DMS53 treated with DMSO at 0.1 percent for 48 hours (cell line): Measurements from ENCODE around the gene NOBOX.
"Not testable (repeated sequence)": the region's sequence is repeated elsewhere in the genome, so short reads cannot be mapped to it uniquely, and the experiment has no call there.

Experiments used
- DNase-seq: peaks from one replicate; lab custom pipeline; 2025; ENCODE audit not compliant: unreplicated experiment; lab: John Stamatoyannopoulos, UW

NOBOX gene

DNA sequence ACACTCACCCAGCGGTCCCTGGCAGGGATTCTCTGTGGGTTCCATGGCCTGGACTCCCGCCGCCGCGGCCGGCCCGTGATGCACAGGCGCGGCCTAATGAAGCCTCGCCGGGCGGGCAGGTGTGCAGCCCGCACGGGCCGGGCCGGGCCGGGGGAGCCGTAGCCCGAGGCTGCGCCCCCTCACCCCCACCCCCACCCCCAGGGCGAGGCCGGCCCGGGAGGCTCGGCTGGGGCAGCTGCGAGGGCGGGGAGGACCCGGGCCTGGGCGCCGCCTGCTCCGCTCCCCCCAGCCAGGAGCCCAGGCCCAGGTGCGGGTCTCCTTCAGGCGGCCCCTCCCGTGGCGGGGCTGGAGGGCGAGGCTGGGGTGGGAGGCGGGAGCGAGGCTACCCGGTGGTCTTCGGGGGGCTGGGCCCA is at the start of gene NOBOX:
Gene NOBOX (minus strand): TSS at position 45 of the 413 bp plus-strand sequence.
- DNase-seq, result no peak

DNA sequence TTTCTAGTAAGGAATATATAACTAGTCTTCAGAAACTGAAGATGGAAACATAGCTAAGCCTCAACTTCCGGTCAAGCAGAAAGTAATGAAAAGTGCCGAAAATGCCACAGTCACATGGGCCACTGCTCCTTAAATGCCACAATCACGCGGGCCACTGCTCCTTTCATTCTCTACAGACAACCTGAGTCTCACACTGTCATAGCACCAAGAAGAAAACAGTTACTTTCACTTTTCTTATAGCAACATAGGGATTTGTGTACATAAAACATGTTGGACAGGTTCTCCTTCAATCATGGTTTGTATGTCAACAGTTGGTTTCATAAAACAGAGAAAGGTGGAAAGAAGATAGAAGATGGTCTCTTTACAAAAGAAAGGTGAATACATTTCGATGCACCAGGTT is 48.6 kb upstream of the NOBOX start:
- DNase-seq, result peak; percentile 28

DNA sequence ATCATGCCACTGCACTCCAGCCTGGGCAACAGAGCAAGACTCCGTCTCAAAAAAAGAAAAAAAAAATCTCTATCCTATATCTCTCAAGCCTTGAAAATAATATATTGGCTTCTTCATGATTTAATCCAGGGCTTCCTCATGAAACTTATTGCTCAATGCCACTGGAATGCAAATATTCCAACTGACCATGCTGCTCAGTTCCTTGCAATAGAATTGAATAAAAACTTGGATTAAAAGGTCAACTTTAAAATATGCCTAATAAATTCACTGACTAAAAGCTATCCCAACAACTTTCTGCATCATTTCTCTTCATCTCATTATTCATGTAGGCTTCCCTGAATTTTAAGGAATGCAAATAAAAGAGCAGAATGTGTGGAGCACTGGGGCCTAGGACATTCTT is 42.1 kb upstream of the NOBOX start:
- DNase-seq, result no peak

DNA sequence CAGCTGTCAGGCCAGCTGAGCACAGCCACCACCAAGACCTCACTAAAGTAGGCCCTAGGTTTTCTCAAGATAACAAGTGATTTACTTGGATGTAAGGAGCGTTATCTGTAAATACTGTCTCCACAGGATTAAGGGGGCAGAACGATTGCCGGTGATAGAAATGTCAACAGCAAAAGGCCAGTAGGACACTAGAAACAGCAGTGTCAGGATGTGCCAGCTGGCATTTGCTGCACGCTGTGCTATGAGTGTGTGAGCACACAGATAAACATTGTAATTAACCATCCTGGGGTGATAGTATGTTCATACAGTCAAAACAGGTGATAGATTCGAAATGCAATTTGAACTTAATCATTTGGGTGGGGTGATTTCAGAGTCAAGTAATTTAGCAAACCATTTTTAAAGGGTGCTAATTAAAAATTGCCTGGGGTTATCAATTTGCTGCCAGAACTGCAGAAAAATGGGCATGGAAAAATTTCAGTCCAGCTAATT is 36.3 kb upstream of the NOBOX start:
- no peak for DNase-seq

DNA sequence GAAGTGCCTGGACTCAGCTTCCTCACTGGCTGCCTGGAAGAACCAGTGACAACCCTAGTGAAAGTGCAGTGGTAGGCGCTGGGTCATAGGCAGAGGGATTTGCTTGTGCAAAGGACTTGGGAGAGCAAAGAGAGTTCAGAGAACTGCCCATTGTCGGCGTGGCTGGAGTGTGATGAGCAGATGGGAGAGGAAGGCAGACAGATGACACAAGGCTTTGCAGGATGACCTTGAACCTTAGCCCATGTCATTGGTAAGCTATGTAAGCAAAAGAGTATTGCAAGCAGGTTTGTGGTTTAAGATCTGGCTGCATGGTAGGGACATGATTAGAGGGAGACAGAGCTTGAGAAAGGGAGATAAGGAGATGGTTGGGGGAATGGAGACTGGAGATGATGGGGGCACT is 35.3 kb upstream of the NOBOX start:
- no peak for DNase-seq

DNA sequence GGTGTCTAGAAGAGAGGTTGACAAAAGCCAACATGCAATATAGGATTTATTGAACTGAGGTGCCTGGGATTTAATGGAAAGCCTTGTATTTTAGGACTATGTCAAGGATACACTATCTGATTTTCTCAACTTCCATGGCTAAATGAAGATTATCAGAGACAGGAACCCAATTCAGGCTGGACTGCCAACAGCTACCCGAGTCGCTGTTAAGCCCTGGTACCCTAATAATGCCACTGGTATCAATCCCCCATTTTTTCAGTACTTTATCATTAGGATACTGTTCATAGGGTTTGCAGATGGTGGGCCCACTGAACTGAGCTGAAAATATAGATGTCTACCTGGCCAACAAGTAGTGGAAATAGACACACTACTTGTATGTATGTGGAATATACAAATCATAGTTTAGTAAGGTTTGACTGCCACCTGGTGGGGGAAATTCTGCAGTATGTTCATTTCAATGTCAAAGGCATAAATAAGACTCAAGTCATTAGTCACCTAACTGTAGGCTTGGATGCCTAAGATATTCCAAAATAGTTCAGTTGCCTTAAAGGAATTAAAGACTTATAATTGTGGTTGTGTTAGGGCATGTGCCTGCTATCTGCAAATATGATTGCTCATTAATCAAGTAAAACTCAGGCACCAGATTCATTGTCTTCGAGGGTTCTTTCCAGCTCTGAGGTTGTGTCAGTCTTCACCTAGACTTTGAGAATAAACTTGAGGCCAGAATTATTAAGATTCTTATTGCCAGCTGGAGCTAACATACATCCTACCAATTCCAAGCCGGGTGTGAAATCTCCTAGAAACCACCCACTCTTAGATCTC is 34.1 kb upstream of the NOBOX start:
- DNase-seq, result peak; percentile 76

DNA sequence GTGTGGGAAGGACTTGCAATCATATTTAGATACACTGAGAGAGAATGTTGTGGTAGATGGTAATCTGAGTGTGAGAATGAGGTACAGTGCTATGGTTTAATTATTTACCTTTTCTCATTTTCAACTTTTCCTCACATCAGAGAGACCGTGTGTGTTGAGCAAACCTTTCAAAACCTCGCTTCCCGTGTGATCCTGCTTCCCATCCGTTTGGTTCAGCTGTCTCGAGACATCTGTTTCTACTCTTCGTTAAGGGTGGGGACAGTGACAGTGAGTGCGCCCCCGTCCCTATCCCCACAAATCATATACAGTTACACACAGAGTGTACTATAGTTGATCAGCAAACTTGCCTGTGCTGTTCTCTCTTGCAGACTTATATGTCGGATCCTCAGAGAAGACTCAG is 33.0 kb upstream of the NOBOX start:
- no peak for DNase-seq

DNA sequence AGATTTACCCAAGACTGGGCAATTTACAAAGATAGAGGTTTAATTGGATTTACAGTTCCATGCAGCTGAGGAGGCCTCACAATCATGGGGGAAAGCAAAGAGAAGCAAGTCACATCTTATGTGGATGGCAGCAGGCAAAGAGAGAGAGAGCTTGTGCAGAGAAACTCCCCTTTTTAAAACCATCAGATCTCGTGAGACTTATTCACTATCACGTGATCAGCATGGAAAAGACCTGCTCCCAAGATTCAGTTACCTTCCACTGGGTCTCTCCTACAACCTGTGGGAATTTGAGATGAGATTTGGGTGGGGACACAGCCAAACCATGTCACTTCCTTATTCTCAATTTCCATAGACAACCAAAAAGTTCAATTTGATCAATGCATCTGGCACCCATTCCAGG is 24.9 kb upstream of the NOBOX start:
- DNase-seq, result no peak

DNA sequence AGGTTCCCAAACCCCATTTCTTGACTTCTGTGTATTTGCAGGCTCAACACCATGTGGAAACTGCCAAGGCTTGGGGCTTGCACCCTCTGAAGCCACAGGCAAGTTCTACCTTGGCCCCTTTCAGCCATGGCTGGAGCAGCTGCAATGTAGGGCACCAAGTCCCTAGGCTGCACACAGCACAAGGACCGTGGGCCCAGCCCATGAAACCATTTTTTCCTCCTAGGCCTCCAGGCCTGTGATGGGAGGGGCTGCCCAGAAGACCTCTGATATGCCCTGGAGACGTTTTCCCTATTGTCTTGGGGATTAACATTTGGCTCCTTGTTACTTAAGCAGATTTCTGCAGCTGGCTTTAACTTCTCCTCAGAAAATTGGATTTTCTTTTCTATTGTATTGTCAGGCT is 24.0 kb upstream of the NOBOX start:
- DNase-seq, result not testable (repeated sequence)

DNA sequence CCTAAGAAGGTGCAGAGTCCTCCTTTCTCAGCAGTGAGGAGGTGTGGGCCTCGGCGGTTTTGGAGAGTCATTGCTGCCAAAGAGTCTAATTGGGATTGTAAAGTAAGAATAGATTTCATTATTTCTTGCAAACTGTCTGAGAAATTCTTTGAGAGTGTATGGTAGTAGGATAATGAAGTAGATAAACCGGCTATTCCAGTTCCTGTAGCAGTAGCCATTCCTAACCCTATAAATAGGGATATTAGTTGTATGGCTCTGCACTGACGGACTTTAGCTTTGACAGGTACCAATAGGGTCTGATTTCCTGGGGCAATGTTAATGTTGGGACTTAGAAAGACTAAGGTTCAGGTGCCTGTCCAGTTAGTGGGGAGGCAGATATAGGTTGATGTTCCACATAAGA is 15.4 kb upstream of the NOBOX start:
- DNase-seq, result peak; percentile 10

DNA sequence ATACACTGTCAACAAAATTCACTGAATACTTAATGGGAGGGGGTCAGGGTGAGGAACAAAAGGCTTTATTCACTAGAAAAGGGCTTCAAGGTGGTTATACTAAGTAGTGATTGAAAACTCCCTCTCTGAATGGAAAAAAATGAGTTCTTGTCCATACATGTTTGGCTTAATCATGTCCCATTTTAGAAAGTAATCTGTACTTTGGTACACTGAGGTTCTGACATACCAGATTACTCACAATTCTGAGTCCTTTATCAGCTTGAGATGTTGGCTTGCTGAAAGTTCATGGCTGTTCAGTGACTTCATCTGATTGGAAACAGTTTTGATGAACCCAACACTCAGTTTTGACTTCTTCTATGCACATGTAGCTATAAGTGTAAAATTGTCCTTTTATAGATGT is 12.8 kb upstream of the NOBOX start:
- no peak for DNase-seq

DNA sequence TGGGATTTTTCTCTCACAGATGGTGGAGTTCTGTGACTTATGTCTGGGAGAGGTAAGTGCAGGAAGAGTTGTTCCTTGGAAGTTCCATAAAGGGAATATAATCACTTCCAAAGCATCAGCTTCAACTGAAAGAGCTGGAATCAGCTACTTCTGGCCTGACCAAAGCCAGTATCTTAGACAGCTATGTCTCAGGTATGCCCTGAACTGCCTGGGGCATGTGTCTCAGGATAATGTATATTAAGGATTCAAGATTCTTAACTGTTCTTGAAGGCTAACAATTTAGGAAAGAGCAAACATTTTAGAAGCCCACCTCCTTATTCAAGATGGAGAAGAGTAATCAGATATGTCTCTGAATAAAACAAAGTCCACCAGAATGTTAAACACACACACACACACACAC is 12.4 kb upstream of the NOBOX start:
- DNase-seq, result no peak

DNA sequence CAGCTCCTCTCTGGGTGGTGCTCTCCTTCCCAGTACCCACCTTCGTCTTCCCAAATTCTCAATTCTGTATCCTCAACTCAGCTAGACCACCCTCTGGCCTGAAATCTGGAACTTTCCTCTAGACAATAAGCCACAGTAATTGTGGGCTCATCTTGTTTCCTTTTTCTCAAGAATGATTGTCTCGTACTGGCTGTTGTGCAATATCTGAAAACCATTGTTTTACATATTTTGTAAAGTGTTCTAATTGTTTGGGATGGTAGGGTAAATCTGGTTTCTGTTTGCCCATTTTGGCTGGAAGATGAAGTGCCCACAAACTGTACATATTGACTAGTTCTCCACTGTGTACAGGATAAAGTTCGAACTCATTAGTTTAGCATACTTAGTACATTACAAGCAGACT is 11.3 kb upstream of the NOBOX start:
- no peak for DNase-seq

DNA sequence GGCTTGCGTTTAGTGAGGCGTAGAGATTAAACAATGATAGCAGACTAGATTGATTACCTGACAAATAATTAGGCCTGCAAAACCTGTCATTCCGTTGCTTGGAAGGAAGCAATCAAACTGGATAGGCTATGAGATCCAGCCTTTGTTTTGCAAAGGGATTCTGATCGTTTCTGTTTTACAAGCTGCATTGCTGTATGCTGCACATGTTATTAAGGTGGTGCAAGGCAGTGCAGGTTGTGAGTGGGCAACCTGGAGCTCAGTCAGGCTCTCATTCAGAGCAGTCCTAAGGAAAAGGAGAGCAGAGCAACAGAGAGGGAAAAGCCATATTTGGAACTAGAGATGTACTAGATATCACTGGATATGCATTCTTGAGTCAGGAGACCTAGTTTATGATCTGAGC is 6.9 kb upstream of the NOBOX start:
- no peak for DNase-seq

DNA sequence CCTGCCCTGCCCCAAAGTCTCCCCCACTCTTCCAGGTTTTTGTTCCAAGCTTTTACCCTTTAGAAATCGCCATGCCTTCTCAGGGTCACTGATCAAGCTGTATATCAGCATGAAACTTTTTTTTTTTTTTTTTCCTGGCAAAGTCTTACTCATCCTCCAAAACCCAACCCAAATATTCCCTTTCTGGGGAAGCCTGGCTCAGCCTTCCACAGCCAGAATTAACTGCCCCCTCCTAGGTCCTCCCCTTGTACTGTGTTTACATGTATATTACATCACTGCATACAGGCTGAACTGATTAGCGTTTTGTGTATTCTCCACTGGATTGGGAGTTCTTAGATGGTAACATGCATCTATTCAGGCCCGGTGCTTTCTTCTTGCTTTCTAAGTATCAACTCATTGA is 4.6 kb upstream of the NOBOX start:
- no peak for DNase-seq

DNA sequence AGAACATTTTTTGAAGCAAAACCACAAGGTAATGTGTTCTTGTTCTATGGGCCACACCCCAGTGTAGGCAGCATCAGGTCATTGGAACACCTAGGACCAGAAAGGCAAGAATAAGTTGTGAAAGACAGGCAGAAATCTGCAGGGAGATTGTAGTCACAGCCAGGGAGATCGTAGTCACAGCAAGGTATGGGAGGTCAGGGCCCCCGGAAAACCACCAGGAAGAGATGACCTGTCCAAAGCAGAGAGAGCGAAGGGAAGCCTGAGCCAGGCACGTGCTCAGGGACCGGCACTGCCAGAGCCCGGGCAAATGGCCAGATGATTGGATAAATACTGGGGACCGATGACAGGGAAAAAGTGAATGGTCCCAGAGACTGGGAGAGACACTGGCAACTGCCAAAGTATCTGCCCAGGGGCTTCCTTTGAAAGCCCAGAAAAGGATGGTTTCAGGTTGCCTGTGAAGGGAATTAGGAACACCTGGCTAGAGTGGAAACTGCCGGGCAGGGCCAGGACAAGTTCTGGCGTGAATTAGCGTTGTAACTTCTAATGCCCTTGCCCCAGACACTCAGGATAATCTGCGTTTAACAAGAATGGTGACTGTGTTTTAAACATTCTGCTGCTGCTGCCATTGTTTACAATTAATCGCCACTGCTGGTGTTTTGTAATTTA is 3.9 kb upstream of the NOBOX start:
- DNase-seq, result no peak

DNA sequence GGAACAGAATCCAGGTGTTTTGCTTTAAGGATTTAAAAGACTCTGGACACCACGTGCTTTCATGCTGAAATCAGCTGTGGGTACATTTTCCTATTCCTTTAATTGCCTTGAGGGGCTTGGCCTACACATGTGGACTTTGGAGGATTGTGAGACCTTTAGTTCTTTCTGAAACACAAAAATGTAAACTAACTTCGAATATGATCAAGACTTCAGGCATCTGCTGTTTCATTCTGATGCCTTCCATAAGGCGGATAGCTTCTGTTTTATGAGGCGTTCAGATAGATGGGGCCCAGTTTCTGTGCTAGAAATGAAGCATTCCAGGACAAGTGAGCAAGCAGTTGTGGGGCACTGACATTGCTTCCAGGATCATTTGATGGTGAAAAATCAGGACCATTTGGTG is 1.5 kb upstream of the NOBOX start:
- DNase-seq, result no peak

DNA sequence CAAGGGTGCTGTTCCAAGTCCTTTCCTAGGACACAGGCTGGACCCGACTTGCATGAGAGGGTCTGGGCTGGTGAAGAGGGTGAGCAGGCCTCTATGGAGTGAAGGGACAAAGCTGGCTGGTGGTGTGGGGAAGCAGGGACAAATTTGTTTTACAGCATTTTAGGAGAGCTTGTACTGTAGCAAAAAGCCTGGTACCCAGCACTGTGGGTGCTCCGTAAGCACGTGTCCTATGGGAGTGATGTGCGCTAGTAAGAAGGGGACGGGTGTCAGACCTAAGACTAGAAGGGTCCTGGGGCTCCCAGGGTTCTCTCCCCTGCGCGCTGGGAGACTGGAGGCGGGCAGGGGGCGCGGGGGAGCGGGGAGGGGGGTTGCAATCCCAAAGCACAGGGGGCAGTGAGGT is 391 bp downstream of the NOBOX start:
- DNase-seq, result no peak

DNA sequence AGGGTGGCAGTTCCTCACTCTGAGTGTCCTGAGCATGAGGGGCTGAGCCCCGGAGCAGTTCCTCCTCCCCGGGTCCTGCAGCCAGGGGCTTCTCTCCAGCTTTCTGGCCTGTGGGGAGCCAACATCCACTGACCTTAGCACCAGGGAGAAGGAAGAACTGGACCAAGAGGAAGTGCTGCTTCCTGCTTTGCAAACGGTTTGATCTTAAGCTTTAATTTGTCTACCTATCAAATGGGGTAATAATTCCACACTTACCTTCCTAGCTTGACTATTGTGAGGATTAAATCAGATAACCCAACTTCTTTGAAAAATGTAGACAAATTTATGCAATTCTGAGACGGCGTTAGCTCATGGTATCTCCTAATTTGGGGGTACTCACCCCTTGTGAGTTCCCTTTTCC is 2.0 kb downstream of the NOBOX start:
- DNase-seq, result no peak

DNA sequence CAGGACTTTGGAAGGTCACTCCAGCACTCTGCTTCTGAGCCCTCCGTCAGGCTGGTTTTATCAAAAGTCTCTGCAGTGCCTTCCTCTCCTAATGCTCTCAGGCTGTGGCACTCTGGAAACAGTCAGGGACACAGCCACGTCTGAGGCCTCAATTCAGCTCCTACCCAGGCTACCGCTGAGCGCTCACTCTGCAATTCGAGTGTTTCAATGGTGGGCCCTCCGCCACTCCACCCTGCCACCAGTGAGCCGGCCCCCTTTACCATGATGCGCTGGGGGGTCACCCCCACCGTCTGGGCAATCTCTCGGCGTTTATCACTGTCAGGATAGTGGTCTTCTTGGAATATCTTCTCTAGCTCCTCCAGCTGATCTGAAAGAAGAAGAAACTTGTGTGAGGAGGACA is 3.5 kb downstream of the NOBOX start:
- DNase-seq, result no peak

DNA sequence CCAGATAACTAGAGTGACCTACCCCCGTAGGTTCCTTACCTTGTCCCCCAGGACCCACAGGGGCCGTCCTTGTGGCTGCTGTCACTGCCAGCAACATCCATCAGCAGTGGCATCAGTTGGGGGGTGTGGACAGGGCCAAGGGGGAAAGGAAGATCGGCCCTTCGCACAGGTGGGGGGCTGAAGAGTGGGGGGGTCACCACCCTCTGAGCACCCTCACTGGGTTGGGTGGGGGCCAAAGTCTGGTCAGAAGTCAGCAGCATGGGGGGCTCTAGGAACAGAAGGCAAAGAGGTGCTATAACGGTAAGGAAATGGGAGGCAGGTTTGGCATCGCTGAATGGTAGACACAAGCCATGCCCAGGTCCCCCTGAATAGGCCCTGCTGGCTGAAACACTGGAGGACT is 4.6 kb downstream of the NOBOX start:
- DNase-seq, result no peak

DNA sequence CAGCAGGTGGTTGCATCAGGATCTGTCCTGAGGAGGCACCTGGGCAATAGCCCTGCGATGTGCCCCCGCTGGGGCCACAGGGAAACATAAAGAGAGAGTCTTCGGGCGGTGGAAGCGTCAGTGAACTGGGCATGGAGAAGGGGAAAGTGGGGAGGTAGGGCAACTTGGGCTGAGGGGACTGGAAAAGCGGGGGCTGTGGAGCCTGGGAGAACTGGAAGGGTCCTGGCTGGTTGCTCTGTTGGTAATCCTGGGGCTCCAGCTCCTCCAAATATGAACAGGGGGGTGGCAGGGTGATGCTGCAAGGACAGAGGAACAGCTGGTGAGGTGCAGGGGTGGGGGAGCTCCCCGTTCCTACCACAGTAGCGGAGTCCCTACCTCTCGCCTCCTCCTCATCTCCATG is 5.2 kb downstream of the NOBOX start:
- DNase-seq, result no peak

DNA sequence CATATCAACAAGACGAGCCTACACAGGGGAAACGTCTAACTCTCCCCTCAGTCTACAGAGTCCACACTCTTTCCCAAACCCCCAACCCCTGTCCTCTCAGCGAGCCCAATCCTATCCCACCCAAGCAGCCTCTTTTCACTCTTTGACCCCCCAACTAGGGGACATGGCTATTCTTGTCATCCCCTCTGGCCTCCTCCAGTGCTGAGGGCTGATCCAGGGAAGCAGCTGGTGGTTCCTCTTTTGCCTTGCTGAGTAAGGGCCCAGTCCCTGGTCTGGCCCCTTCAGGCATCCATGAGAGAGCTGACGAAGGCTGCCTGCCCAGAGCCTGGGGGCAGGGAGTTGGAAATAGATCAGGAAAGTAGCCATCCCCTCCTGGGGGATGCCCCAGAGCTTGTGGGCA is 6.4 kb downstream of the NOBOX start:
- DNase-seq, result no peak
